ENCODE data around the gene SLC35A5.
"Not testable (repeated sequence)": the region's sequence is repeated elsewhere in the genome, so short reads cannot be mapped to it uniquely, and the experiment has no call there.

Gene SLC35A5

GRCh38 chr3:112561734-112562529 is at the start of gene SLC35A5, which contains the start of gene ATG3:
TSS of gene SLC35A5 (plus strand) at chr3:112562045. CDS start at chr3:112563404, 1,359 bp downstream.
TSS of gene ATG3 (minus strand) at chr3:112561962. CDS start at chr3:112561528, 434 bp downstream.
- H3K36me3 ChIP-seq (ENCODE audit: control insufficient read depth, insufficient read depth, low read length) = no peaks in the 10 kb centered on the region
- peaks cover 5% of the 10 kb centered on the region for H3K4me1 ChIP-seq (ENCODE audit: control insufficient read depth, insufficient read depth, low read length)
- no peaks in the 10 kb centered on the region for H3K9me3 ChIP-seq (ENCODE audit: control insufficient read depth, low read length)
- H3K4me3 ChIP-seq (ENCODE audit: low read length) = peak within 1 kb of the TSS; percentile 58
- no peaks in the 10 kb centered on the region for H3K27me3 ChIP-seq (ENCODE audit: control insufficient read depth, insufficient read depth, low read length)
- peak within 1 kb of the TSS; percentile 73 for H3K9ac ChIP-seq (ENCODE audit: low read length)

- H3K9ac ChIP-seq (ENCODE audit: low read length) = no peak overlapping the region
- no peaks in the 10 kb centered on the region for H3K4me1 ChIP-seq (ENCODE audit: control insufficient read depth, insufficient read depth, low read length)
- no peaks in the 10 kb centered on the region for H3K27me3 ChIP-seq (ENCODE audit: control insufficient read depth, insufficient read depth, low read length)
- H3K36me3 ChIP-seq (ENCODE audit: control insufficient read depth, insufficient read depth, low read length) = no peaks in the 10 kb centered on the region
- no peaks in the 10 kb centered on the region for H3K9me3 ChIP-seq (ENCODE audit: control insufficient read depth, low read length)
- no peak overlapping the region for H3K4me3 ChIP-seq (ENCODE audit: low read length)
Measured at GRCh38 chr3:112512320-112512719, 49.5 kb upstream of the SLC35A5 start.

DNA sequence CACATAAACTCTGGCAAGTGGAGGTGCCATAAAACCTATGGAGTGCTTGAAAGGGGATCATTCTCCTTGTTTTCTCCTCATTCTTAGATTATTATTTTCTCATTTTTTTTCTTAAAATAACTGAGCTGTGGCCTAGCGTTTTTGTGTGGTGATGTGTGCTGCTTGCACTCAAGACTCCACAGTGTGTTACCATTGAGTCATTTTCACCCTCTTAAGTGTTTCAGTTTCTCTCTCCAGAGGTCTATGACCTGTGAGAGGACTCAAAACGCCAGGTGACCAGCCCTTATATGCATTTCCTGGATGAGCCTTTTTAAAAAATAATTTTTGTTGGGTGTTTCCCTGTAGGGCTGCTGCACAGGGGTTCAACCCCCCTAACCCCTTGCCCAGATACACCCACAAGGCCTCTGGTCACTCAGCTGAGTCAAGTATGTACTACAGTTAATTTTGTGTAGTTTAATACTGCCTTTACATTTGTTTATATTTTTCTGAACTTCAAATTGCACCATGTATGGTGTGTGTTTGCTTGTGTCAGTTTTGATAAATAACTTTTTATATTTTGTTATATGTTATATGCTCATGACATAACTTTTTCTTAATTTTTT is 47.2 kb upstream of the SLC35A5 start:
- Histone ChIP-seq H3K4me3 (ENCODE audit: low read length) (no peak overlapping the region), H3K9ac (ENCODE audit: low read length) (no peak overlapping the region), H3K9me3 (ENCODE audit: control insufficient read depth, low read length) (no peaks in the 10 kb centered on the region), H3K36me3 (ENCODE audit: control insufficient read depth, insufficient read depth, low read length) (no peaks in the 10 kb centered on the region), H3K4me1 (ENCODE audit: control insufficient read depth, insufficient read depth, low read length) (no peaks in the 10 kb centered on the region), H3K27me3 (ENCODE audit: control insufficient read depth, insufficient read depth, low read length) (no peaks in the 10 kb centered on the region)

GRCh38 chr3:112518970-112519369 is 42.9 kb upstream of the SLC35A5 start:
- not testable (repeated sequence) for H3K9ac ChIP-seq (ENCODE audit: low read length); H3K4me1 ChIP-seq (ENCODE audit: control insufficient read depth, insufficient read depth, low read length); H3K9me3 ChIP-seq (ENCODE audit: control insufficient read depth, low read length); H3K27me3 ChIP-seq (ENCODE audit: control insufficient read depth, insufficient read depth, low read length); H3K36me3 ChIP-seq (ENCODE audit: control insufficient read depth, insufficient read depth, low read length); H3K4me3 ChIP-seq (ENCODE audit: low read length)

DNA sequence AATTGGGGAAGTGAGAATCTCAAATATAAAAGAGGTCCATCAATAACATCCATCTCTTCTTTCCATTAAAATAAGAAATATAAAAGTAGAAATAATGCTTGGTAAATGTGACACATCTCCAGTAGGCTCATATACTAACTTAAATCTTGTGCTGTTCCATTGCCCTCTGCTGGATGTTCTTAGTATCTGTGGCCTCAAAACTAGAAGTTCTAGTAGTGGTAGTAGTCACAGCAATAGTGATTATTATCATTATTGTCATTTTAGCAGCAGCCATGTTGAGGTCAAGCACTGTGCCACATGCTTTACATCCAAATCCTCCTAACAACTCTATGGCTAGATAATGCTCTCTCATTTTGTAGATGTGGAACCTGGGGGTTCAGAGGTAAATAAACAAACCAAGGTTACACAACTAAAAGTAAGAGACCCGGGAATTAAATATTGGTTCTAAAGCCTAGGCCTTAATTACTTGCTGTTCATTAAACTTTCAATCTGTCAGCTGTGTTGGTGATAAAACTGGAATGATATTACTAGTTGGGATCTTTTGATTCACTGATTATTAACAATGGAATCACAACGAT is 42.3 kb upstream of the SLC35A5 start:
- Histone ChIP-seq H3K36me3 (ENCODE audit: control insufficient read depth, insufficient read depth, low read length) (no peaks in the 10 kb centered on the region), H3K4me1 (ENCODE audit: control insufficient read depth, insufficient read depth, low read length) (no peaks in the 10 kb centered on the region), H3K9me3 (ENCODE audit: control insufficient read depth, low read length) (no peaks in the 10 kb centered on the region), H3K4me3 (ENCODE audit: low read length) (no peak overlapping the region), H3K27me3 (ENCODE audit: control insufficient read depth, insufficient read depth, low read length) (no peaks in the 10 kb centered on the region), H3K9ac (ENCODE audit: low read length) (no peak overlapping the region)

- not testable (repeated sequence) for H3K9me3 ChIP-seq (ENCODE audit: control insufficient read depth, low read length); H3K27me3 ChIP-seq (ENCODE audit: control insufficient read depth, insufficient read depth, low read length)
Measured at GRCh38 chr3:112524127-112524526, 37.7 kb upstream of the SLC35A5 start.

GRCh38 chr3:112530573-112530972 is 31.3 kb upstream of the SLC35A5 start:
- Histone ChIP-seq H3K9me3 (ENCODE audit: control insufficient read depth, low read length) (no peaks in the 10 kb centered on the region), H3K4me3 (ENCODE audit: low read length) (no peak overlapping the region), H3K4me1 (ENCODE audit: control insufficient read depth, insufficient read depth, low read length) (no peaks in the 10 kb centered on the region), H3K9ac (ENCODE audit: low read length) (no peak overlapping the region), H3K27me3 (ENCODE audit: control insufficient read depth, insufficient read depth, low read length) (no peaks in the 10 kb centered on the region), H3K36me3 (ENCODE audit: control insufficient read depth, insufficient read depth, low read length) (peaks cover 11% of the 10 kb centered on the region)

More at GRCh38 chr3:112524127-112524526, 37.7 kb upstream of the SLC35A5 start:
- H3K9ac ChIP-seq (ENCODE audit: low read length); H3K4me3 ChIP-seq (ENCODE audit: low read length); H3K36me3 ChIP-seq (ENCODE audit: control insufficient read depth, insufficient read depth, low read length); H3K4me1 ChIP-seq (ENCODE audit: control insufficient read depth, insufficient read depth, low read length): not testable (repeated sequence)

GRCh38 chr3:112531358-112531781 is 30.5 kb upstream of the SLC35A5 start:
- Histone ChIP-seq H3K9ac (ENCODE audit: low read length) (no peak overlapping the region), H3K4me3 (ENCODE audit: low read length) (no peak overlapping the region), H3K4me1 (ENCODE audit: control insufficient read depth, insufficient read depth, low read length) (no peaks in the 10 kb centered on the region), H3K9me3 (ENCODE audit: control insufficient read depth, low read length) (no peaks in the 10 kb centered on the region), H3K27me3 (ENCODE audit: control insufficient read depth, insufficient read depth, low read length) (no peaks in the 10 kb centered on the region), H3K36me3 (ENCODE audit: control insufficient read depth, insufficient read depth, low read length) (peaks cover 11% of the 10 kb centered on the region)

DNA sequence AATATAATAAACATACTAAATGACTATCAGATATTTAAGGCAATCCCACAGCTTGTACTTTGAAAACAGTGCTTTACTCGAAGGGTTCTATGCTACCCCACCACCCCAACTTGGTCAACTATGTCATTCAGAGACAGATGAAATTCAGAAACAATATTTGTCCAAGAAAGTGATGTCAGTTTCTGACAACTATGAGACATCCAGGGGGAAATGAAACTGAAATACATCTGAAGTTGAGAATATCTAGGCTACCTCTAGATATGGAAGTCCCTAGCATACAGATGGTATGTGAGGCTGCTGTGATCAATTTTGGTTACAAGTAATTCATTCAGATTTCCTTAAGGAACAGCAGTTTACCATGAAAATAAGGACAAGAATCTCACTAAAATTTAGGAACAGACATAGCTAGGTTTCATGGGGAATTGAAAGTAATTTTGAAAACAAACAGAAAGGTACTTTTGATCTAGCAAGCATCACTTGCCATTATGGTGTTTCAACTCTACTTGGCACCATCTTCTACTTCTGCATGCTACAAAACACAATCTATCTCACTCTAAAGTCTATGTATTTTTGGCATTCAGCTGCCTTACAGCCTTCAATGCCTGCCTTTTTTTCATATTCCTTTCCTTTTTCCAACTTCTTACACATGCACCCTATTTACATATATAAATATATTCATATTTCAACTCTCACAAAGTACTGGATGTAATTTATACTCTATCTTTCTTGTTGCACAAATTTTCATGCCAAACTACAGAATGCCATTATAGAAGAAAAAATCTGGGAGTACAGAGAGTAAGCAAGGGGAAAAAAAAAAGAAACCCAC is 21.8 kb upstream of the SLC35A5 start:
- no peak overlapping the region for H3K9ac ChIP-seq (ENCODE audit: low read length)

DNA sequence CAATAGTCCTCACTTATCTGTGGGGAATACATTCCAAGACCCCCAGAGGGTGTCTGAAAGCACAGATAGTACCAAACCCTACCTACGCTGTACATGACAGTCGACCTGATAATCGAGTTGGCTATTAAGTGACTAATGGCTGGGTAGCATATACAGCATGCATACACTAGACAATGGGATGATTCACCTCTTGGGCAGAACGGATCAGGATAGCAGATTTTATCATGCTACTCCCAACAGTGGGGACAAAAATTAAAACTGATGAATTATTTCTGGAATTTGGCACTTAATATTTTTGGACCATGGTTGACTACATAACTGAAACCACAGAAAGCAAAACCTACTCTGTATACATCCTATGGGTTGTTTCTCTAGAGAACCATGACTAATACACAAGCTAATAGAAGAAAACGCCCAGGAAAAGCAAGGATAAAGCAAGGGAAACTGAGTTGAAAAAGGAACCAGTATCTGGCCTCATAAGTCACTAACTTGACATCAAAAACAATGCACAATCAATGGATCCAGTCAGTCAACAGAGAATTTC is 15.6 kb upstream of the SLC35A5 start:
- Histone ChIP-seq H3K4me3 (ENCODE audit: low read length) (no peak overlapping the region), H3K27me3 (ENCODE audit: control insufficient read depth, insufficient read depth, low read length) (no peaks in the 10 kb centered on the region), H3K36me3 (ENCODE audit: control insufficient read depth, insufficient read depth, low read length) (peaks cover 3% of the 10 kb centered on the region), H3K9ac (ENCODE audit: low read length) (no peak overlapping the region), H3K4me1 (ENCODE audit: control insufficient read depth, insufficient read depth, low read length) (no peaks in the 10 kb centered on the region), H3K9me3 (ENCODE audit: control insufficient read depth, low read length) (no peaks in the 10 kb centered on the region)

More for the DNA sequence above, 21.8 kb upstream of the SLC35A5 start:
- Histone ChIP-seq H3K4me3 (ENCODE audit: low read length) (no peak overlapping the region), H3K36me3 (ENCODE audit: control insufficient read depth, insufficient read depth, low read length) (no peaks in the 10 kb centered on the region), H3K4me1 (ENCODE audit: control insufficient read depth, insufficient read depth, low read length) (no peaks in the 10 kb centered on the region), H3K9me3 (ENCODE audit: control insufficient read depth, low read length) (no peaks in the 10 kb centered on the region), H3K27me3 (ENCODE audit: control insufficient read depth, insufficient read depth, low read length) (no peaks in the 10 kb centered on the region)

DNA sequence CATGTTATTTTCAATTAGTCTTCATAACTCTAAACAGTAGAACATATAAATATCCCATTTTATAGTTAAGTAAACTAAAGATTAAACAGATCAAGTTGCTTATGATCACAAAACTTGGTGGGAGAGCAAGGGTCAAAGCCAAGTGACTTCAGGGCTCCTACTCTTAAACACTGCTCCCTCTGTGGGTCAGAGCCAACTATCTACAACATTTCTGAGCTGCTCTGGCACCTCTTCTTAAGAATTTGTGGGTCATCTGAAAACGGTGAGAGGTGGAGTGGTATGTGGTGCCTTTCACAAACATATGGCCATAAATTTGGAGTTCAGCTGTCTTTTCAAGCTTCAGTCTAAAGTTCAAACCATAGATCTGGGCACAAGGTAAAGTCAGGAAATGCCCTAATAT is 11.0 kb upstream of the SLC35A5 start:
- H3K27me3 ChIP-seq (ENCODE audit: control insufficient read depth, insufficient read depth, low read length) = no peaks in the 10 kb centered on the region
- H3K4me1 ChIP-seq (ENCODE audit: control insufficient read depth, insufficient read depth, low read length) = peaks cover 8% of the 10 kb centered on the region
- H3K36me3 ChIP-seq (ENCODE audit: control insufficient read depth, insufficient read depth, low read length) = peaks cover 3% of the 10 kb centered on the region
- H3K4me3 ChIP-seq (ENCODE audit: low read length) = no peak overlapping the region
- H3K9ac ChIP-seq (ENCODE audit: low read length) = no peak overlapping the region
- H3K9me3 ChIP-seq (ENCODE audit: control insufficient read depth, low read length) = no peaks in the 10 kb centered on the region

Measured in mucosa of stomach (tissue), 1 donor.